ENCODE data around the gene CYFIP2.
"Not testable (repeated sequence)": the region's sequence is repeated elsewhere in the genome, so short reads cannot be mapped to it uniquely, and the experiment has no call there.

CYFIP2 gene

GRCh38 chr5:157415838-157416237 lies 149.9 kb downstream of the CYFIP2 start:
- no peak for DNase-seq

GRCh38 chr5:157419521-157419920 lies 153.6 kb downstream of the CYFIP2 start:
- DNase-seq = not testable (repeated sequence)

GRCh38 chr5:157429920-157430319 lies 164.0 kb downstream of the CYFIP2 start:
- DNase-seq = not testable (repeated sequence)

- no peak for DNase-seq
Observed at GRCh38 chr5:157431544-157432200, 165.7 kb downstream of the CYFIP2 start.

- no peak for DNase-seq
Observed at GRCh38 chr5:157434096-157434495, 168.2 kb downstream of the CYFIP2 start.

- no peak for DNase-seq
Observed at GRCh38 chr5:157443041-157443549, 177.2 kb downstream of the CYFIP2 start.

GRCh38 chr5:157444224-157444623 lies 178.3 kb downstream of the CYFIP2 start:
- no peak for DNase-seq
